Keratinocyte (primary cell): Measurements from ENCODE around the gene CFAP77. TPM values are rescaled to one million over a fixed set of nuclear protein-coding genes. Genes with fewer than 3 reads are reported as not detected.
A peak's percentile ranks its signal among the peaks of the same experiment; 100 is the strongest.

Experiments
- DNase-seq: peaks from one replicate; pipeline ENCODE4 v3.0.0-alpha.2; 2011; ENCODE audit warnings: low read depth, missing footprints, low spot score
- FAIRE-seq: peaks from 2 replicates; lab custom pipeline; 2011; peaks lifted over from hg19 to GRCh38; lab: Jason Lieb, UNC
- H2AFZ ChIP-seq: 2 replicates; pipeline ENCODE4 v1.6.0; 2012; ENCODE audit warnings: low read length, control low read depth, inconsistent platforms; ENCODE audit not compliant: control insufficient read depth
- H3K27ac ChIP-seq: 2 replicates; pipeline ENCODE4 v1.5.1; 2011; ENCODE audit warnings: low read length; ENCODE audit not compliant: control insufficient read depth, insufficient read depth
- H3K27me3 ChIP-seq: 3 replicates; pipeline ENCODE4 v1.6.0; 2011; ENCODE audit warnings: low read length; ENCODE audit not compliant: control insufficient read depth, insufficient read depth; ENCODE audit errors: extremely low read depth
- H3K36me3 ChIP-seq, 2 experiments: 2 replicates in 1 of 2; 3 replicates in 1 of 2; pipeline ENCODE4 v1.5.1; 2011; ENCODE audit warnings: low read length in 2 of 2, mild to moderate bottlenecking in 1 of 2; ENCODE audit not compliant: control insufficient read depth in 2 of 2, insufficient read depth in 2 of 2; ENCODE audit errors: extremely low read depth in 1 of 2
- H3K4me1 ChIP-seq: 3 replicates; pipeline ENCODE4 v1.5.1; 2011; ENCODE audit warnings: low read length; ENCODE audit not compliant: control insufficient read depth, insufficient read depth; ENCODE audit errors: extremely low read depth
- H3K4me2 ChIP-seq: 3 replicates; pipeline ENCODE4 v1.6.0; 2011; ENCODE audit warnings: low read depth, low read length; ENCODE audit not compliant: control insufficient read depth, insufficient read depth; ENCODE audit errors: extremely low read depth
- H3K4me3 ChIP-seq, 3 experiments: fragments of 200-600 bp in 1 of 3; sonication (generic) in 1 of 3; 2 replicates in 2 of 3; 3 replicates in 1 of 3; pipeline ENCODE4 v1.5.1; 2011 to 2016; ENCODE audit warnings: low read length in 3 of 3, mild to moderate bottlenecking in 3 of 3, control low read depth in 2 of 3, inconsistent platforms in 1 of 3, low read depth in 1 of 3, mixed read lengths in 1 of 3, mixed run types in 1 of 3, moderate library complexity in 1 of 3; ENCODE audit not compliant: control insufficient read depth in 2 of 3, insufficient read depth in 2 of 3; ENCODE audit errors: extremely low read depth in 1 of 3
- H3K79me2 ChIP-seq: 2 replicates; pipeline ENCODE4 v1.6.0; 2012; ENCODE audit warnings: low read length; ENCODE audit not compliant: control insufficient read depth, insufficient read depth
- H3K9ac ChIP-seq: 3 replicates; pipeline ENCODE4 v1.6.0; 2011; ENCODE audit warnings: low read length; ENCODE audit not compliant: control insufficient read depth, insufficient read depth; ENCODE audit errors: extremely low read depth
- H3K9me1 ChIP-seq: 3 replicates; pipeline ENCODE4 v1.6.0; 2011; ENCODE audit warnings: low read length; ENCODE audit not compliant: control insufficient read depth, insufficient read depth; ENCODE audit errors: extremely low read depth
- H3K9me3 ChIP-seq: 2 replicates; pipeline ENCODE4 v1.5.1; 2012; ENCODE audit warnings: low read depth, low read length; ENCODE audit not compliant: control insufficient read depth
- H4K20me1 ChIP-seq: 3 replicates; pipeline ENCODE4 v1.6.0; 2011; ENCODE audit warnings: low read length; ENCODE audit not compliant: control insufficient read depth, insufficient read depth; ENCODE audit errors: extremely low read depth
- EZH2 ChIP-seq: IDR thresholded peaks from one replicate; pipeline ENCODE4 v1.6.1; 2012; ENCODE audit warnings: inconsistent platforms, mild to moderate bottlenecking, low read length, moderate library complexity
- dilution Hi-C: fragments of 300-500 bp; cut with MboI; formaldehyde crosslinking; loops from one replicate; pipeline ENCODE4 v1.7.0; 2020; ENCODE audit warnings: low sequenced_read_pairs; ENCODE audit not compliant: extremely low pct_ligation_motif_present
- polyA plus RNA-seq, 5 experiments: library from polyadenylated mRNA; depleted of rRNA in 3 of 5; stranded (reverse) in 3 of 5; stranded (forward) in 1 of 5; unstranded in 1 of 5; fragments of >200 nt; gene quantifications; 1 replicate in 1 of 5; 2 replicates in 3 of 5; 3 replicates in 1 of 5; pipeline versions ENCODE4 v1.2.1 to v1.2.3, GENCODE V29; 2011 to 2012; ENCODE audit warnings: missing spikeins in 2 of 5, low read depth in 1 of 5, low replicate concordance in 1 of 5
- TF ChIP-seq, protein P1 (sequence below), 3 experiments: IDR thresholded peaks in 1 of 3; conservative IDR thresholded peaks in 1 of 3; optimal IDR thresholded peaks in 1 of 3; 2 replicates in 2 of 3; 3 replicates in 1 of 3; pipeline versions ENCODE3 to v1.5.1; 2011; ENCODE audit warnings: low read length in 3 of 3, mild to moderate bottlenecking in 3 of 3, moderate library complexity in 2 of 3, control low read depth in 1 of 3, inconsistent platforms in 1 of 3; ENCODE audit not compliant: insufficient read depth in 2 of 3; ENCODE audit errors: extremely low read depth in 1 of 3

CFAP77 gene
- polyA plus RNA-seq, 1 donor (not counting 4 experiments of a cell fraction or from before 2014, with no cell fraction given), result not detected

DNA sequence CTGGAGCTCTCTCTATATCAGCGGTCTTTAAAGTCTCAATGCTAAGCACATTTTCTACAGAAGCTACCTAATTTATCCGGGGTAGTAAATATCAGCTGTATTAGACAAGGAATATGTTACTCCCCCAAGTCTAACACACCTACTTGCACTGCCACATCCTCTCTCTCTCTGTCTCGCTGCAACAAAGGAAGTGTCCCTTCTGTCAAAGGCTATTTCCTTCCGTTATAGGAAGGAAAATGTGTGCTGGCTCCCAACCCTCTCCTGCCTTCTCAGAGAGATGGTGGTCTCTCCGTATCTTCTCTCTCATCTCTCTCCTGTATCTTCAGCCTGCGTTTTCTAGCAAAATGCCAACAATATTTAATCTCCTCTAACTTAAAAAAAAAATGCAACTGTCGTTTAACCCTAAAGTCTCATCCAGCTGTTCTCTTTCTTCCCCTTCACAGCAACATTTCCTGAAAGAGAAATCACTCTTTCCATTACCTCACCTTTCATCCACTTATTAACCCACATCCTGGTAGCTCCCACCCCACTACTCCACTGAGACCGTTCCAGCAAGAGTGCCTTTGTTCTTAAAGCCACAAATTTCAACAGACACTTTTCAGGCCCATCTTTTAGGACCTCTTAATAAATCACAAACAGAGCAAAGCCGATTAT lies 5.7 kb upstream of the CFAP77 start:
- Histone ChIP-seq H2AFZ (no peak overlapping the region), H3K36me3 (peaks cover 6 to 15% of the 10 kb centered on the region in 2 experiments), H3K4me2 (no peak overlapping the region), H3K27ac (no peak overlapping the region), H3K27me3 (no peaks in the 10 kb centered on the region), H3K9me1 (no peaks in the 10 kb centered on the region), H3K9ac (no peak overlapping the region), H4K20me1 (peaks cover 4% of the 10 kb centered on the region), H3K4me1 (peaks cover 8% of the 10 kb centered on the region), H3K79me2 (peaks cover 14% of the 10 kb centered on the region), H3K4me3 (no peak overlapping the region), H3K9me3 (no peaks in the 10 kb centered on the region)
- dilution Hi-C loops, result no loop called here
- DNase-seq, result no peak
- no peak for FAIRE-seq
- TF ChIP-seq, protein P1, sequence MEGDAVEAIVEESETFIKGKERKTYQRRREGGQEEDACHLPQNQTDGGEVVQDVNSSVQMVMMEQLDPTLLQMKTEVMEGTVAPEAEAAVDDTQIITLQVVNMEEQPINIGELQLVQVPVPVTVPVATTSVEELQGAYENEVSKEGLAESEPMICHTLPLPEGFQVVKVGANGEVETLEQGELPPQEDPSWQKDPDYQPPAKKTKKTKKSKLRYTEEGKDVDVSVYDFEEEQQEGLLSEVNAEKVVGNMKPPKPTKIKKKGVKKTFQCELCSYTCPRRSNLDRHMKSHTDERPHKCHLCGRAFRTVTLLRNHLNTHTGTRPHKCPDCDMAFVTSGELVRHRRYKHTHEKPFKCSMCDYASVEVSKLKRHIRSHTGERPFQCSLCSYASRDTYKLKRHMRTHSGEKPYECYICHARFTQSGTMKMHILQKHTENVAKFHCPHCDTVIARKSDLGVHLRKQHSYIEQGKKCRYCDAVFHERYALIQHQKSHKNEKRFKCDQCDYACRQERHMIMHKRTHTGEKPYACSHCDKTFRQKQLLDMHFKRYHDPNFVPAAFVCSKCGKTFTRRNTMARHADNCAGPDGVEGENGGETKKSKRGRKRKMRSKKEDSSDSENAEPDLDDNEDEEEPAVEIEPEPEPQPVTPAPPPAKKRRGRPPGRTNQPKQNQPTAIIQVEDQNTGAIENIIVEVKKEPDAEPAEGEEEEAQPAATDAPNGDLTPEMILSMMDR (optimal IDR thresholded peaks at IDR 0.05 in 1 of 3, IDR thresholded peaks at IDR 0.05 in 1 of 3, conservative IDR thresholded peaks at IDR 0.05 in 1 of 3; ENCODE audit: extremely low read depth in 1 of 3, insufficient read depth in 2 of 3, low read length in 3 of 3), result no peak
- no peak for TF ChIP-seq EZH2

DNA sequence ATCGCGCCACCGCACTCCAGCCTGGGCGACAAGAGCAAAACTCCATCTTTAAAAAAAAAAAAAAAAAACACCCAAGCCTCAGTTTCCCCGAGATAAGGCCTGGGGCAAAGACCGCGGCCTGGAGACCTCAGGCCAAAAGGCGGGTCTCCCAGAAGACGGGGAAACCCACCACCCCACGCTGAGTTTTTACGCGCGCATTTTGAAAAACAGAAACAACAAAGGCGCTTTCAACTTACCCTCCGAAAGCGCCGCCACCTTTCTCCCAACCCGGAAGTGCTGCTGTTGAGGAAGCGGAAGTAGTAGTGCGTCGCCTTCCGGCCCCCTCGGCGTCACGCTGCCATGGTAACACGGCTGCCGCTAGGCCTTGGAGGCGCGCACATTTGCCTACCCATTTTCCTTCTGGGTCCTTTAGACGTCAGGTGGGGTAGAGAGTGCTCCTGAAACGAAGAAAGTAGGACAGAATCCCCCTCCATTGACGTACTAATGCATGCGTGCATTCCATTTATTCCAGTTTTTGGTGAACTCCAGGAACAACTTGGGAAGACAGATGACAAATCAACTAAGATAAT lies 3.4 kb upstream of the CFAP77 start, which contains the start of gene TTF1:
TSS of gene TTF1 (minus strand) at position 287 of the 569 bp plus-strand sequence. CDS start 4,019 bp downstream, outside the sequence.
- H3K27ac ChIP-seq, result peak within 1 kb of the TSS; percentile 68

More for the DNA sequence above, 3.4 kb upstream of the CFAP77 start, which contains the start of gene TTF1:
- no peaks in the 10 kb centered on the region for H3K9me1 ChIP-seq
- peak within 1 kb of the TSS; percentile 85 for H3K9ac ChIP-seq
- peak within 1 kb of the TSS; percentile 97 for H3K4me2 ChIP-seq
- H3K79me2 ChIP-seq, result peaks cover 14% of the 10 kb centered on the region
- peak; percentile 17 for FAIRE-seq
- peak within 1 kb of the TSS; percentile 54 to 87 (median 83) for H3K4me3 ChIP-seq
- no peak for TF ChIP-seq EZH2
- TF ChIP-seq, protein P1 (optimal IDR thresholded peaks at IDR 0.05 in 1 of 3, IDR thresholded peaks at IDR 0.05 in 1 of 3, conservative IDR thresholded peaks at IDR 0.05 in 1 of 3; ENCODE audit: extremely low read depth in 1 of 3, insufficient read depth in 2 of 3, low read length in 3 of 3), result no peak
- H4K20me1 ChIP-seq, result no peaks in the 10 kb centered on the region
- peak; percentile 35 for DNase-seq
- H3K36me3 ChIP-seq, result peaks cover 2 to 7% of the 10 kb centered on the region in 2 experiments
- dilution Hi-C loops, result no loop called here
- H2AFZ ChIP-seq, result peak within 1 kb of the TSS; percentile 95
- H3K9me3 ChIP-seq, result no peaks in the 10 kb centered on the region
- H3K4me1 ChIP-seq, result peaks cover 22% of the 10 kb centered on the region
- peaks cover 10% of the 10 kb centered on the region for H3K27me3 ChIP-seq
